PC-9 (cell line): Measurements from ENCODE around the gene PPP2R2B. TPM values are rescaled to one million over a fixed set of nuclear protein-coding genes. Genes with fewer than 3 reads are reported as not detected.

Experiments
- BruUV-seq: library from RNA; stranded (reverse); fragments of 400-500 nt; replicated peaks from 2 replicates; lab custom pipeline; 2021; lab: Mats Ljungman, UMichigan
- CTCF ChIA-PET: fragments of 300-600 bp; sonication (Branson Sonifier 250); formaldehyde crosslinking; loops from one replicate; lab custom pipeline; 2022; ENCODE audit warnings: antibody characterized with exemption; lab: Charles Lee
- POLR2A ChIA-PET: fragments of 300-600 bp; sonication (Branson Sonifier 250); formaldehyde crosslinking; loops from one replicate; lab custom pipeline; 2022; ENCODE audit warnings: antibody characterized with exemption; ENCODE audit not compliant: unreplicated experiment; lab: Charles Lee
- DNase-seq, 2 experiments: peaks; one replicate each; pipeline versions ENCODE4 v3.0.0 to v3.0.0-alpha.2; 2015 to 2022; ENCODE audit warnings: mixed read lengths in 1 of 2
- H2AFZ ChIP-seq: fragments of 200-600 bp; sonication (generic); 2 replicates; pipeline ENCODE4 v1.8.1; 2017; ENCODE audit warnings: antibody characterized with exemption
- H3F3A ChIP-seq: fragments of 200-600 bp; sonication (generic); 2 replicates; pipeline ENCODE4 v1.8.1; 2017; ENCODE audit warnings: antibody characterized with exemption, mild to moderate bottlenecking, low read depth; ENCODE audit not compliant: insufficient read depth
- H3K27ac ChIP-seq: fragments of 200-600 bp; sonication (generic); 2 replicates; pipeline ENCODE4 v1.6.1; 2016; ENCODE audit warnings: mixed run types
- H3K27me3 ChIP-seq: fragments of 200-600 bp; sonication (generic); 2 replicates; pipeline ENCODE4 v1.6.1; 2016; ENCODE audit warnings: low read depth, mixed run types; ENCODE audit not compliant: insufficient read depth
- H3K36me3 ChIP-seq: fragments of 200-600 bp; sonication (generic); 2 replicates; pipeline ENCODE4 v1.6.1; 2016; ENCODE audit warnings: low read depth, mixed run types
- H3K4me1 ChIP-seq: fragments of 200-600 bp; sonication (generic); replicated peaks from 2 replicates; pipeline ENCODE4 v1.6.1; 2016; ENCODE audit warnings: mixed run types; ENCODE audit not compliant: insufficient read depth
- H3K4me2 ChIP-seq: fragments of 200-600 bp; sonication (generic); 2 replicates; pipeline ENCODE4 v1.6.1; 2017; ENCODE audit warnings: mixed run types
- H3K4me3 ChIP-seq: fragments of 200-600 bp; sonication (generic); 2 replicates; pipeline ENCODE4 v1.6.1; 2016; ENCODE audit warnings: mixed run types
- H3K79me2 ChIP-seq: fragments of 200-600 bp; sonication (generic); 2 replicates; pipeline ENCODE4 v1.6.1; 2017; ENCODE audit warnings: low read depth, mixed run types
- H3K9me2 ChIP-seq: fragments of 200-600 bp; sonication (generic); 2 replicates; pipeline ENCODE4 v1.8.1; 2017; ENCODE audit warnings: mild to moderate bottlenecking; ENCODE audit not compliant: insufficient read depth
- H3K9me3 ChIP-seq: fragments of 200-600 bp; sonication (generic); 2 replicates; pipeline ENCODE4 v1.8.1; 2016; ENCODE audit warnings: low read depth; ENCODE audit not compliant: insufficient read depth
- H4K20me1 ChIP-seq: fragments of 200-600 bp; sonication (generic); 2 replicates; pipeline ENCODE4 v1.8.1; 2017; ENCODE audit not compliant: insufficient read depth
- CTCF ChIP-seq: fragments of 200-600 bp; sonication (generic); conservative IDR thresholded peaks from 2 replicates; pipeline ENCODE4 v1.6.1; 2017; ENCODE audit warnings: mixed run types, antibody characterized with exemption, mild to moderate bottlenecking, moderate library complexity
- EZH2 ChIP-seq: fragments of 200-600 bp; sonication (generic); IDR thresholded peaks from 2 replicates; pipeline ENCODE4 v1.8.0; 2017; ENCODE audit warnings: antibody characterized with exemption, low read depth
- intact Hi-C: fragments of 100-400 bp; cut with micrococcal nuclease; formaldehyde crosslinking; loops from one replicate; pipeline ENCODE4 v1.10.0; 2022; ENCODE audit not compliant: unreplicated experiment
- total RNA-seq: library from RNA; stranded (reverse); gene quantifications from 2 replicates; pipeline ENCODE4 v1.2.3, GENCODE V29; 2021

The PPP2R2B gene
- total RNA-seq, 1 experiment from 2014 or later, result not detected

- intact Hi-C loops, result no loop called here
- DNase-seq, result no peak
- peaks cover 20% of the 10 kb centered on the region; the same call in 1 of the 2 replicates for H3K27me3 ChIP-seq
- H2AFZ ChIP-seq, result no peak overlapping the region
- H3K36me3 ChIP-seq, result no peaks in the 10 kb centered on the region
- no peaks in the 10 kb centered on the region for H4K20me1 ChIP-seq
- ChIA-PET CTCF (no interaction called here), POLR2A (no interaction called here)
- no TSS peak for BruUV-seq
- H3F3A ChIP-seq, result no peaks in the 10 kb centered on the region
- no peaks in the 10 kb centered on the region for H3K79me2 ChIP-seq
- no peaks in the 10 kb centered on the region for H3K9me2 ChIP-seq
- no peaks in the 10 kb centered on the region for H3K4me1 ChIP-seq
- 0 out of 2 replicates have a peak, but pooled peaks cover 5% of the 10 kb centered on the region for H3K9me3 ChIP-seq
- no peak overlapping the region for H3K27ac ChIP-seq
- no peak for TF ChIP-seq CTCF
- no peak for TF ChIP-seq EZH2
- H3K4me3 ChIP-seq, result no peak overlapping the region
- no peak overlapping the region for H3K4me2 ChIP-seq
Observed at GRCh38 chr5:146794326-146795029, 84.1 kb downstream of the PPP2R2B start.

DNA sequence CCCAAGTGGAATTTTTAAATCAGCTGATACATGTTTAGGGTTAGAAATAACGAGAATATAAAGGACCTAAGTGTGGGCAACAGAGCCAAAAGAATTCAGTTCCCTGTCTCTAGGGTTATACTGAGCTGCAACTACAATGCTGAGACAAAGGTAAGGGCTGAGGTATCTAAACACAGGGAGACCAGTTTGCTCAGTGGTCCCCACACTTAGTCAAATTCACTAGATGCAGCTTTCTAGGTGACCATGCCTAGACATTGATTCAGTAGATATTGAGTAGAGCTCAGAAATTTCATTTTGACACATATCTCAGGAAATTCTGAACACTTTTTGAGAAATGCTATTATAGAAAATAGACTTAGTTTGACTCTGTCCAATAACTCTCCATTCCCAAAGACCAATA, 84.8 kb downstream of the PPP2R2B start:
- TF ChIP-seq EZH2, result no peak
- no peak for TF ChIP-seq CTCF
- Histone ChIP-seq H3K27ac (no peak overlapping the region), H3K4me1 (no peaks in the 10 kb centered on the region), H3K9me2 (no peaks in the 10 kb centered on the region), H3K9me3 (0 out of 2 replicates have a peak, but pooled peaks cover 5% of the 10 kb centered on the region), H4K20me1 (no peaks in the 10 kb centered on the region), H3K4me3 (no peak overlapping the region), H3K4me2 (no peak overlapping the region), H3K27me3 (peaks cover 22% of the 10 kb centered on the region; the same call in 1 of the 2 replicates), H3K79me2 (no peaks in the 10 kb centered on the region), H3F3A (no peaks in the 10 kb centered on the region), H3K36me3 (no peaks in the 10 kb centered on the region), H2AFZ (no peak overlapping the region)
- ChIA-PET POLR2A (no interaction called here), CTCF (no interaction called here)
- no TSS peak for BruUV-seq
- intact Hi-C loops, result no loop called here
- no peak for DNase-seq

DNA sequence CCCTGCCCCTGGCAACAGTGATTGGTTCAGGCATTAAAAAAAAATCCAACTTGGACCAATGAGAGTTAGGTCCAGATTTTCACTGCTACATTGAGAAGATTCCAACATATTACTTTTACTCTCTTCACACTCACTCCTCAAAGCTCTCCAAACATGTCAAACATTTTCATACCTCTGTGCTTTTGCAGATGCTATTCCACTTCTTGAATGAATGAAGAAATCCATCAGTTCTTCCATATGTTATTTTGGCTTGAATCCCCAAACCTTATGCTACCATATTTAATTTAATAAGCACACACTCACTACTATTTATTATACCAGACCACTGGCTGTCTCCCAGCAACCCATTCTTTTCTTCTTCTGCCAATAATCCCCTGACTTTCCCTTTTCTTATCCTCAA, 87.1 kb downstream of the PPP2R2B start:
- TF ChIP-seq CTCF (no peak), EZH2 (no peak)
- BruUV-seq, result no TSS peak

More for the DNA sequence above, 87.1 kb downstream of the PPP2R2B start:
- Histone ChIP-seq H3K4me3 (no peak overlapping the region), H3F3A (no peaks in the 10 kb centered on the region), H3K9me3 (no peaks in the 10 kb centered on the region), H3K9me2 (no peaks in the 10 kb centered on the region), H3K4me2 (no peak overlapping the region), H3K4me1 (no peaks in the 10 kb centered on the region), H3K36me3 (no peaks in the 10 kb centered on the region), H4K20me1 (no peaks in the 10 kb centered on the region), H2AFZ (no peak overlapping the region), H3K27ac (no peak overlapping the region), H3K27me3 (peaks cover 20% of the 10 kb centered on the region), H3K79me2 (no peaks in the 10 kb centered on the region)
- CTCF ChIA-PET, result no interaction called here
- DNase-seq, result no peak
- POLR2A ChIA-PET, result no interaction called here
- intact Hi-C loops, result no loop called here
